NCI-H82 treated with DMSO at 0.1 percent for 48 hours (cell line): ENCODE results near the gene LGALS13.
"Not testable (repeated sequence)": the region's sequence is repeated elsewhere in the genome, so short reads cannot be mapped to it uniquely, and the experiment has no call there.

ENCODE experiments used
- DNase-seq: peaks from one replicate; lab custom pipeline; 2025; ENCODE audit not compliant: unreplicated experiment; lab: John Stamatoyannopoulos, UW

Gene LGALS13

DNA sequence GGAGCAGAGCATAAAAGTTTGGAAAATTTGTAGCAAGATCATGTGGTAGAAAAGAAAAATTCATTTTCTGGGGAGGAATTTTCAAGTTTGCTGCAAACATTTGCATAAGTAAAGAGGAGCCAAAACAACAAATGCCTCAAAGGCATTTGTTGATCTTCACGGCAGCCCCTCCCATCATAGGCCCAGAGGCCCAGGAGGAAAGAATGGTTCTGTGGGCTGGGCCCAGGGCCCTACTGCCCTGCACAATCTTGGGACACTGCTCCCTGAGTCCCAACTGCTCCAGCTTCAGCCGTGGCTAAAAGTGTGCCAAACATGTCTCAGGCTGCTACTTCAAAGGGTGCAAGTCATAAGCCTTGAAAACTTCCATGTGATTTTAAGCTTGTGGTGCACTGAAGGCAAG is 11.3 kb downstream of the LGALS13 start:
- no peak for DNase-seq

DNA sequence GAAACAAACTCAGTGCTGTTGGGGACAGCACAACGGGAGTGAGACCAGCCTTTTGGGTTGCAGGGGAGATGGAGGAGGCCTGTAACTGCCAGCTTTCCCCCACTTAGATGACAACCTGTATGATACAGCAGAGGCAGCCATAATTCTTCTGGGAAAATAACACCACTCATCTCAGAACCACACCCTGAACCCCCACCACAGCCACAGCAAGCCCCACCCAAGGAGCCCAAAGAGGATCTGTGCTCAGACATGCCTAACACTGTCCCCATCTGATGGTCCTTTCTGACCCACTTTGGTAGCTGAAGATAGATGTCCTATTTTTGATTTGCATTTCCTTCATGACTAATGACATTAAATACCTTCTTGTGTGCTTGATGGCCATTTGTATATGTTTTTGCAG is 15.4 kb downstream of the LGALS13 start:
- DNase-seq = no peak

DNA sequence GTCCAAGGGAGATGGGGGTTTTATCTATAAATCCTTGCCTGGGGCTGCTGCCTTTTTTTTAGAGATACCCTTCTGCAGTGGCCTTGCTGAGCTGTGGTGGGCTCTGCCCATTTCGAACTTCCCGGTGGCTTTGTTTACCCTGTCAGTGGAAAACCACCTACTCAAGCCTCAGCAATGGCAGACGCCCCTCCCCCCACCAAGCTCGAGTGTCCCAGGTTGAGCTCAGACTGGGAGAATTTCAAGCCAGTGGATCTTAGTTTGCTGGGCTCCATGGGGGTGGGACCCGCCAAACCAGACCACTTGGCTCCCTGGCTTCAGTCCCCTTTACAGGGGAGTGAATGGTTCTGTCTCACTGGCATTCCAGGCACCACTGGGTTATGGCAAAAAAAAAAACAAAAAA is 21.6 kb downstream of the LGALS13 start:
- no peak for DNase-seq

DNA sequence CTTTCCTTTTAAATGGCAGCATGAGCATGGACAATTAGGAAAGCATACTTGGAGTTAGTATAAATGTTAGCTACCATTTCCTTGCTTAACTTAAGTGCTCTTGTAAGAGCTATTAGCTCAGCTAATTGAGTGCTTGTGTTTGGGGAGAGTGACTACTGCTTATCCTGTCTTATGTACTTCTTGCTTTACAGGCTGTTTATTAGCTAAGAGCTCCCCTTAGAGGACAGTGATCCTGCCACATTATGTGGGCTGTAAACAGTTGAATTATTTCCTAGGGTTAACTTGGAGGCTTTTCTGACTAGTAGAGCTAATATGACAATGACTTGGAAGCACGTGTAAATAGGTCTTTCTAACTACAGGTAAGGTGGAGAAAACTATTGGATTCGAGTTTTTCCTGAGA is 25.3 kb downstream of the LGALS13 start:
- DNase-seq = not testable (repeated sequence)

DNA sequence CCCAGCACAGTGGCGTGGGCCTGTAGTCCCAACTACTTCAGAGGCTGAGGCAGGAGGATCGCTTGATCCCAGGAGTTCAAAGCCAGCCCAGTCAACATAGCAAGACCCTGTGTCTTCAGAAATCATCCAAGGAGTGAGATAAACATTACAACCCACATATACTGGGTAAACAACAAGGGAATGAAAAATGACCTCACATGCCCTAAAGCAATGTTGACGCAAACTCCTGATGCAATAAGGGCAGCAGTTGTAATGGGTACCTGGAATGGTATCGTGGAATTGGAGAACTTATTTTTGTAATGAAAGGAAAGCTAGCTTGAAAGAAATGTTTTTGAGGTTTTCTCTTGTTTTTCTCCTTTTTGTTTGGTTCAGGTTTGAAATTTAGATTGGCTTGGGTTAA is 28.9 kb downstream of the LGALS13 start:
- DNase-seq = no peak

DNA sequence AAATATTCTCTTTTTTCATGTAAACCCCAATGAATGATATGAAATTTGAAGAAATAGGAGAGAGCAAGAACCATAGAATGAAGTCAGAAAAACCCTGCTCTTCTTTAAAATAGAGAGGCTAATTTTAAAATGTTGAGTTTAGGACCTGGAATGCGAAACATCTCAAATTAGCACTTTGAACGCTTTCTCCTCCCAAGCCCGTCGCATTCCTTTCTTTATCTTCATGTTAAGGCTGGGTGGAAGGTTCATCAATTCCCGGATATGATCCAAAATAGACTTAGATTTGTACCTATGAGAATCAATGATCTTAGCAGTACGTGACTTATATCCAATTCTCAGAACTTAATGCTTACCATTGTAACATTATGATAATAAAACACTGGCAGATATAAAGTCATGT is 29.3 kb downstream of the LGALS13 start:
- no peak for DNase-seq

DNA sequence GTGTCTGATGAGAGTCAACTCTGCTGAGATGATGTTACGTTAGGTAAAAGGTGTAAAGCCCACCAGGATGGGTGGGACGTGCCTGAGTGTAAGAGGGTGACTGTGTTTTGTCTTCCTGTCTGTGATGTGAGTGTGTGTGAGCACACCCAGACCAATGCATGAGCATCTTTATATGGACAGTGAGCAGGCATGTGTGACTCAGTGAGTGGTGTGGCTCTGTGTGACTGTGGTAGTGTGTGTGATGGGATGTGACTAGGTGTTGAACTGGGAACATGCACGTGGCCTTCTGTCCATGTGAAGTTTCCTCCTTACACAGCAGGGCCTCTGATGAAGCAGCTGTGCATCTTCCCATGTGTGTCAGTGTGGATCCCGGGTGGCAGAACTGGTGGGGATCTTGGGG is 35.6 kb downstream of the LGALS13 start:
- DNase-seq = no peak

DNA sequence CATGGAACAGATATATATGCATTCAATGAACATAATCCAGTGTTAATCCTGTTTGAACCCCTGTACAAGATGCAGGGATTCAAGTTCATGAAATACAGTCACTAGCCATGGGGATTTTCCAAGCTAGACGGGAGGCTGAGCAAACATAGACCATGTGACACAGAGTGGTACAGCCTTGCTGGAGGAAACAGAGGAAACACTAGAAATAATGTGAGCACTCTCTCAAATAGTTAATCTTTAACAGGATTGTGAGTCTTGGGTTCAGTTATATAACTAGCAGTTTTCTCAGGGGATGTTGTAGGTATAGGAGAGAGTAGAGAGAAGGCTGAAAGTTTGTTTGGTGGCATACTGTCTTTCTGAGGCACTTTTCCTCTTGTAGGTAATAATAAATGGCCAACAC is 39.4 kb downstream of the LGALS13 start:
- no peak for DNase-seq

DNA sequence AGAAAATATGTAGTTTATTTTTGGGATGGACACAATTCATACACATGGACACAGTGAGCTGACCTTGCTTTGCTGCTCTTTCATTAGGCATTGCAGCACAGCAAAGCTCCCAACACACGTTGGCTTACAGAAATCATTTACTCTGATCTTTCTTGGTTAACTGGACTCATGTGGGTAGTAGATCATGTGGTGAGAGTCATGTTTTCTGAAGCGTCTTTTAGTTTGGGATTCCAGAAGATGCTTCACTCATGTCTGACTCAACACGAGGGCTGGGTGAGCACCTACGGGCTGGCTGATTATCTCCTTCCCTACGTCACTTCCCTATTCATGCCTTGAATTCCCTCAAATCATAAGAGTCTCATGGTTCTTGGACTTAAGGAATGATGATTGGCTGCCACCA is 41.3 kb downstream of the LGALS13 start:
- DNase-seq = no peak

DNA sequence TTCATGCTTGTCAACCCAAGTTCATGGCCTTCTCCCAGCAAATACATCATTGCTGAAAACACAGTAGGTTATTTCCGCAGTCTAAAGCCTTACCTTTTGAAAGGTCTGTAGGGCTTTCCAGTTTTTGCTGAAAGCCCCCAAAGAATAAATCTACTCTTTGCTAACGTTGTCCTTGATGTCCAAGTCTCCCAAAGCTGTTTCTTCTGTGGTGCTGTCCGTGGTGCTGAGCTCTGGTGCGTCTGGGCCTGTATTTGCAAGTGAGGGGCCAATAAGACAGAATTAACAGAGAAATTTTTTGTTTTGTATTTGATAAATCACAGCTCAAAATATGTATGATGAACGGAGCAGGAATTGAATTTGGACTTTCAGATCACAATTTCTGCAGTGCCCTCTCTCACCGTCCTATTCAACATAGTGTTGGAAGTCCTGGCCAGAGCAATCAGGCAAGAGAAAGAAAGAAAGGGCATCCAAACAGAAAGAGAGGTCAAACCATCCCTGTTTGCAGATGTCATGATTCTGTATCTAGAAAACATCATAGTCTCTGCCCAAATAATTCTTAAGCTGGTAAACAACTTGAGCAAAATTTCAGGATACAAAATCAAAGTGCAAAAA is 43.6 kb downstream of the LGALS13 start:
- DNase-seq = no peak

DNA sequence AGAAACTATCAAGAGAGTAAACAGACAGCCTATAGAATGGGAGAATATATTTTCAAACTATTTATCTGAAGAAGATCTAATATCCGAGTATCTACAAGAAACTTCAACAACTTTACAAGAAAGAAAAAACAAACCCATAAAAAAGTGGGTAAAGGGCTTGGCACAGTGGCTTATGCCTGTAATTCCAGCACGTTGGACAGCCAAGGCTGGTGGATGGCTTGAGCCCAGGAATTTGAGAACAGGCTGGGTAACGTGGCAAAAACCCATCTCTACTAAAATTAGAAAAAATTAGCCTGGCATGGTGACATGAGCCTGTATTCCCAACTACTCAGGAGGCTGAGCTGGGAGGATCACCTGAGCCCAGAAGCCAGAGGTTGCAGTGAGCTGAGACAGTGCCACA is 45.6 kb downstream of the LGALS13 start:
- no peak for DNase-seq

DNA sequence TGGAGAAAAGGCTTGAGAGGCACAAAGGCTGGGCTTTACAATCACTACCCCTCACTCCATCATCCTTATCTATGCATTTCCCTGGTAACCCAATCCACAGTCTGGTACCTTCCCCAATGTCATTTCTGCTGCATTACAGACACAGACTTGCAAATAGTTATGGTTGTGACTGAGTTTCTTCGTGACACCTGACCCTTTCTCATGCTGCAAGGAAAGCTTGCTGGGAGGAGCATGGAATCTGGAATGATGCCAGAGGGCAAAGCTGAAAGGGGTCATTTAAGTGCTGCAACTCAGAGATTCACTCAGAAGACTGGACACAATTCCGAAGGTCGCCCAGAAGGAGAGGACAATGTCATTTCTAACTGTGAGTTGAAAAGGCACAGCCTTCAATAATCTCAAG is 53.3 kb downstream of the LGALS13 start, which contains the start of gene LGALS16:
LGALS16 (plus strand) TSS at position 301 of the 400 bp plus-strand sequence; CDS start at position 350, 49 bp downstream.
- no peak for DNase-seq
